ENCODE data around the gene CHD5.

Gene CHD5

GRCh38 chr1:6096243-6097116, 83.6 kb downstream of the CHD5 start:
- DNase-seq (ENCODE audit: low read depth) = no peak
- no peak overlapping the region for H3K4me3 ChIP-seq (ENCODE audit: low read depth, low read length)
- TF ChIP-seq, protein P1, sequence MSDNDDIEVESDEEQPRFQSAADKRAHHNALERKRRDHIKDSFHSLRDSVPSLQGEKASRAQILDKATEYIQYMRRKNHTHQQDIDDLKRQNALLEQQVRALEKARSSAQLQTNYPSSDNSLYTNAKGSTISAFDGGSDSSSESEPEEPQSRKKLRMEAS (IDR thresholded peaks at IDR 0.05; ENCODE audit: low read depth, low read length) = no peak
- TF ChIP-seq MYC (IDR thresholded peaks at IDR 0.05; ENCODE audit: low read depth, low read length) = no peak
- no peak for TF ChIP-seq POLR2A (IDR thresholded peaks at IDR 0.05; ENCODE audit: extremely low read depth, insufficient read length)
- TF ChIP-seq, protein P2, sequence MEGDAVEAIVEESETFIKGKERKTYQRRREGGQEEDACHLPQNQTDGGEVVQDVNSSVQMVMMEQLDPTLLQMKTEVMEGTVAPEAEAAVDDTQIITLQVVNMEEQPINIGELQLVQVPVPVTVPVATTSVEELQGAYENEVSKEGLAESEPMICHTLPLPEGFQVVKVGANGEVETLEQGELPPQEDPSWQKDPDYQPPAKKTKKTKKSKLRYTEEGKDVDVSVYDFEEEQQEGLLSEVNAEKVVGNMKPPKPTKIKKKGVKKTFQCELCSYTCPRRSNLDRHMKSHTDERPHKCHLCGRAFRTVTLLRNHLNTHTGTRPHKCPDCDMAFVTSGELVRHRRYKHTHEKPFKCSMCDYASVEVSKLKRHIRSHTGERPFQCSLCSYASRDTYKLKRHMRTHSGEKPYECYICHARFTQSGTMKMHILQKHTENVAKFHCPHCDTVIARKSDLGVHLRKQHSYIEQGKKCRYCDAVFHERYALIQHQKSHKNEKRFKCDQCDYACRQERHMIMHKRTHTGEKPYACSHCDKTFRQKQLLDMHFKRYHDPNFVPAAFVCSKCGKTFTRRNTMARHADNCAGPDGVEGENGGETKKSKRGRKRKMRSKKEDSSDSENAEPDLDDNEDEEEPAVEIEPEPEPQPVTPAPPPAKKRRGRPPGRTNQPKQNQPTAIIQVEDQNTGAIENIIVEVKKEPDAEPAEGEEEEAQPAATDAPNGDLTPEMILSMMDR (IDR thresholded peaks at IDR 0.05; ENCODE audit: low read depth, low read length) = no peak

GRCh38 chr1:6095511-6096242, 84.4 kb downstream of the CHD5 start:
- TF ChIP-seq MYC (IDR thresholded peaks at IDR 0.05; ENCODE audit: low read depth, low read length) = no peak
- TF ChIP-seq, protein P2 (IDR thresholded peaks at IDR 0.05; ENCODE audit: low read depth, low read length) = no peak
- TF ChIP-seq, protein P1 (IDR thresholded peaks at IDR 0.05; ENCODE audit: low read depth, low read length) = no peak
- TF ChIP-seq POLR2A (IDR thresholded peaks at IDR 0.05; ENCODE audit: extremely low read depth, insufficient read length) = no peak
- DNase-seq (ENCODE audit: low read depth) = no peak
- no peak overlapping the region for H3K4me3 ChIP-seq (ENCODE audit: low read depth, low read length)

DNA sequence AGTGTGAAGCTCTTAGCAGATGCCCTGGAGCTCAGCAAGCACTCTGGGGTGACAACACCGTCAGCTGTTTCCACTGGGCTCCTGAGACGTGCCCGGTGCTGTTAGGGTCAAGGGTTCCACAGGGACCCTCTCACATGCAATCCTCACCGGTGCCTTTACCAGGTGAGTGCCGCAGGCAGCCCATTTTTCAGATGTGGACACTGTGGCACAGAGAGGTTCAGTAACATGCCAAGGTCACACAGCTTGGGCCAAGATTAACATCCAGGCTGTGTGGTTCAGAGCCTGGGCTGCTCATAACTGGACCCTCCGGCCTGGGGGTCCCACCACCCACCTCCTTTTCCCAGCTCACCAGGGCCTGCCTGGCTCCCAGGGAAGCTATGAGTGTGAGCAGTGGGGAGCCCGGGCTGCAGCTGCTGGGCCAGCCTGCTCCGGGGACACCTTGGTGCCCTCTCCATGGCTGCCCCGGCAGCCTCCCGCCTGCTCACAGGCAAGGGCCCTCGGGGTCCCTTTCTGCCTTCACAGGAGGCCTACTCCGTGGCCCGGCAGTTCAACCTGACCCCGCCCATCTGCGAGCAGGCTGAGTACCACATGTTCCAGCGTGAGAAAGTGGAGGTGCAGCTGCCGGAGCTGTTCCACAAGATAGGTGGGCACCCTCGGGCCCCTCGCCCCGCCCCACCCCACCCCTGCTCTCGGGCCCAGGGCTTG, 85.2 kb downstream of the CHD5 start:
- no peak overlapping the region for H3K4me3 ChIP-seq (ENCODE audit: low read depth, low read length)
- no peak for DNase-seq (ENCODE audit: low read depth)
- TF ChIP-seq MYC (IDR thresholded peaks at IDR 0.05; ENCODE audit: low read depth, low read length) = no peak
- TF ChIP-seq, protein P2 (IDR thresholded peaks at IDR 0.05; ENCODE audit: low read depth, low read length) = no peak
- no peak for TF ChIP-seq POLR2A (IDR thresholded peaks at IDR 0.05; ENCODE audit: extremely low read depth, insufficient read length)
- TF ChIP-seq, protein P1 (IDR thresholded peaks at IDR 0.05; ENCODE audit: low read depth, low read length) = no peak

- DNase-seq (ENCODE audit: low read depth) = no peak
- TF ChIP-seq POLR2A (IDR thresholded peaks at IDR 0.05; ENCODE audit: extremely low read depth, insufficient read length) (no peak), MYC (IDR thresholded peaks at IDR 0.05; ENCODE audit: low read depth, low read length) (no peak)
- TF ChIP-seq, protein P2 (IDR thresholded peaks at IDR 0.05; ENCODE audit: low read depth, low read length) = no peak
- TF ChIP-seq, protein P1 (IDR thresholded peaks at IDR 0.05; ENCODE audit: low read depth, low read length) = no peak
- H3K4me3 ChIP-seq (ENCODE audit: low read depth, low read length) = no peak overlapping the region
Measured at GRCh38 chr1:6094246-6094645, 85.9 kb downstream of the CHD5 start.

DNA sequence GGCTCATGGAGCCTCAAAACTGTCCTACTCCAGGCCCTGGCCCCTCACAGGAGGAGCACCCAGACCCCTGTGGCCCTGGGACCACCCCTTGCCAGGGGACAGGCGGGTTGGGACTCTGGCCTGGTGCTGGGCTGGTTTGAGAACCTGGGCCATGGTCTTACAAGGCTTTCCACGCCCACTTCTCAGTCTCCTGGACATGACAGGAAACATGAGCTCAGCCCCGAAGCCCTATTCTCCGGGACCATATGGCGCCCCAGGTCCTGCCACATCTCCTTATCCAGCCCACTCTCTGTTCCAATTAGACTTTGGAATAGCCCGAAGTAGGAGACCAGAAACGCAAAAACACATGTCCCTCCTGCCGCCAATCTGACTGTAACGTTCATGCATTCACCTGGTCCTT, 86.5 kb downstream of the CHD5 start:
- no peak overlapping the region for H3K4me3 ChIP-seq (ENCODE audit: low read depth, low read length)
- TF ChIP-seq, protein P2 (IDR thresholded peaks at IDR 0.05; ENCODE audit: low read depth, low read length) = no peak
- TF ChIP-seq MYC (IDR thresholded peaks at IDR 0.05; ENCODE audit: low read depth, low read length) (no peak), POLR2A (IDR thresholded peaks at IDR 0.05; ENCODE audit: extremely low read depth, insufficient read length) (no peak)
- TF ChIP-seq, protein P1 (IDR thresholded peaks at IDR 0.05; ENCODE audit: low read depth, low read length) = no peak
- DNase-seq (ENCODE audit: low read depth) = no peak
